Measurements from ENCODE around the gene SIPA1.

The SIPA1 gene, protein sequence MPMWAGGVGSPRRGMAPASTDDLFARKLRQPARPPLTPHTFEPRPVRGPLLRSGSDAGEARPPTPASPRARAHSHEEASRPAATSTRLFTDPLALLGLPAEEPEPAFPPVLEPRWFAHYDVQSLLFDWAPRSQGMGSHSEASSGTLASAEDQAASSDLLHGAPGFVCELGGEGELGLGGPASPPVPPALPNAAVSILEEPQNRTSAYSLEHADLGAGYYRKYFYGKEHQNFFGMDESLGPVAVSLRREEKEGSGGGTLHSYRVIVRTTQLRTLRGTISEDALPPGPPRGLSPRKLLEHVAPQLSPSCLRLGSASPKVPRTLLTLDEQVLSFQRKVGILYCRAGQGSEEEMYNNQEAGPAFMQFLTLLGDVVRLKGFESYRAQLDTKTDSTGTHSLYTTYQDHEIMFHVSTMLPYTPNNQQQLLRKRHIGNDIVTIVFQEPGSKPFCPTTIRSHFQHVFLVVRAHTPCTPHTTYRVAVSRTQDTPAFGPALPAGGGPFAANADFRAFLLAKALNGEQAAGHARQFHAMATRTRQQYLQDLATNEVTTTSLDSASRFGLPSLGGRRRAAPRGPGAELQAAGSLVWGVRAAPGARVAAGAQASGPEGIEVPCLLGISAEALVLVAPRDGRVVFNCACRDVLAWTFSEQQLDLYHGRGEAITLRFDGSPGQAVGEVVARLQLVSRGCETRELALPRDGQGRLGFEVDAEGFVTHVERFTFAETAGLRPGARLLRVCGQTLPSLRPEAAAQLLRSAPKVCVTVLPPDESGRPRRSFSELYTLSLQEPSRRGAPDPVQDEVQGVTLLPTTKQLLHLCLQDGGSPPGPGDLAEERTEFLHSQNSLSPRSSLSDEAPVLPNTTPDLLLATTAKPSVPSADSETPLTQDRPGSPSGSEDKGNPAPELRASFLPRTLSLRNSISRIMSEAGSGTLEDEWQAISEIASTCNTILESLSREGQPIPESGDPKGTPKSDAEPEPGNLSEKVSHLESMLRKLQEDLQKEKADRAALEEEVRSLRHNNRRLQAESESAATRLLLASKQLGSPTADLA
- total RNA-seq, result 26.6 to 96.1 (median 66.4) reads per million in 18 experiments

DNA sequence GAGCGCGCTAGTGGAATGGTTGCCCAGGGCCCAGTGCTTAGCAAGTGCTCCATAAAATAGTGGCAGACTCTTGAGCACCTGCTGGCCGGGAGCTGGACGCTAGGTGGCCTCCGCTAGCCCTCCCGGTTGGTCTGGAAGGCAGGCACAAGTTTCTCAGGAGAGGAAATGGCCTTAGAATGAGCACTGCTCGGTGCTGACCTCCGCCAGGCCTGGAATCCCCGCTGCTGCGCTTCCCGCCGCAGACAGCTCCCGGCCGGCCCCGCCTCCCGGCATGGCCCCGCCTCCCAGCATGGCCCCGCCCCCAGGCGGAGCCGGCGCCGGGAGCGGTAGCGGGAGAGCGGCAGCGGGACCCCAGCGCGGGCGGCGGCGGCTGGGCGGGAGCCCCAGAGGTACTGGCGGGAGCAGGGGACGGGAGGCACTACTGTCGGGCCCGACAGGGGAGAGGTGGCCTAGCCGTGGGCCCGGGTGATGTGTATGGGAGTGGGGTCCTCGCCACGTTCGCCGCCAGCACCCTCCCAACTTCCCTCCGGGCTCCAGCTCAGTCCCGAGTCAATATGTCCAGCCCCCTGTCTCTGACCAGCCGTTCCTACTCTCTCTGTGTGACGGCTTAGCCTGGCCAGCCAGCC lies at the start of gene SIPA1:
Gene SIPA1 (plus strand): TSS at position 308 of the 626 bp plus-strand sequence. CDS start 2,821 bp downstream, outside the sequence.
- peak; percentile 73 to 83 for DNase-seq

DNA sequence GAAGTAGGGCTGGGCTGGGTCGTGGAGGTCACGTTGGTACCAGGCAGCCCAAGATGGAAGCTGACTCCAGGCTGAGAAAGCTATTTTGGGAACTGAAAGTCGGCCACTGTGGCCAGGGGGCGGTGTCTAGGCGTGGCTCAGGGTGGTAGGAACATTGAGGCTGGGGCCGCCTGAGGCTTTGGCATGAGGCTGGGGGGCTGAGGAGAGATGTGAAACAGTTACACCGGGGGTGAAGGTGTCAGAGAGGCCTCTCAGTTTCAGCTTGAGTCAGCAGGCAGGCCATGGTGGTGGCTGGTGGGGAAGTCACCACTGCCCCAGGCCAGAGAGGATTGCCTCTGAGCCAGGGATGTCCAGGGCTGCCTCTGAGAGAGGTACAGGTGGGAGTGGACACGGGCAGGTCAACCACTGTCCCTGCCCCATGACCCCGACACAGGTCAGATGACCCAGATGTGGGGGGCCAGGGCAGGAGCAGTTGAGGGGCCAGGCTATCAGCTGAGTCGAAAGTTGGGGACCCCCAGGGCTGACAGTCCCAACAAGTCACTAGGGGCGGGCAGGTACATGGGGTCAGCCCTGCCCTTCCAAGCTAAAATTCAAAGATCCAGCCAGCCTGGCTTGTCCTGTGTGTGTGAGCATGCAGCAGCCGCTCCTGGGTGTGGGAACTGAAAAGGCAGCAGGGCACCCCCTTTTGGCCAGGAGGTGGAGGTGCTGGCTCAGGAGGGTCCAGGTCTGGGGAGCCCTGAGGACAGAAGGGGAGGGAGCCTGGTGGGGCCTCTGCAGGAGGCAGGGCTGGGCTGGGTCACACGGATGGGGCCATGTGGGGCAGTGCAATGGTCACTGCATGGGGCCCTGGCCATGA lies 49.5 kb upstream of the SIPA1 start:
- peak; percentile 71 to 77 for DNase-seq

DNA sequence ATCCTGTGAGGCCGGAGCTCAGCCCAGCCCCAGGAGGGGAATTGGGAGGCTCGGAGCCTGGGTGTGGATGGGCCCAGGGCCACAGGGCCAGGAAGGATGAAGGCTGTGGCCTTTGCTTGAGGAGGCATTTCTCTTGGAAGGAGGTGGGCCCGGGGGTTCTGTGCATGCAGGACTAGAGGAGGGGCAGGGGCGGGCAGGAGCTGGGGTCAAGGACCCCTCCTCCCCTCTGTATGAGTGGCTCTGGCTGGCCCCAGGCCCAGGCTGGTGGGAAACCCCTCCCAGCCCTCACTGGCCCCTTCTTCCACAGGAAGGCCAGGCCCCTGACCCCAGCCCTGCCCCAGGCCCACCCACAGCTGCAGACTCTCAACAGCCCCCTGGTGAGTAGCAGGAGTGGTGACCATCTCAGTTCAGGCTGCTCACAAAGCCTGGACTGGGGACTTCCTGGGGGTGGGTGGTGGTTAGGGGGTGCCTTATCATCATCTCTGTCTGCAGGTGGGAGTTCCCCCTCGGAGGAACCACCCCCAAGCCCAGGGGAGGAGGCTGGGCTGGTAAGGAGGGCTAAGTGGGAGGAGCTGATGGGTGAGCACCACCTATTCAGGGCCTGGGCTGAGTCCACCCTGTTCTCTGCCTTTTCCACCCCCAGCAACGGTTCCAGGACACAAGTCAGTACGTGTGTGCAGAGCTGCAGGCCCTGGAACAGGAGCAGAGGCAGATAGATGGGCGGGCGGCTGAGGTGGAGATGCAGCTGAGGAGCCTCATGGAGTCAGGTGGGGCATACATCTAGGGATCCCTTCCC lies 48.3 kb upstream of the SIPA1 start:
- no peak for DNase-seq

DNA sequence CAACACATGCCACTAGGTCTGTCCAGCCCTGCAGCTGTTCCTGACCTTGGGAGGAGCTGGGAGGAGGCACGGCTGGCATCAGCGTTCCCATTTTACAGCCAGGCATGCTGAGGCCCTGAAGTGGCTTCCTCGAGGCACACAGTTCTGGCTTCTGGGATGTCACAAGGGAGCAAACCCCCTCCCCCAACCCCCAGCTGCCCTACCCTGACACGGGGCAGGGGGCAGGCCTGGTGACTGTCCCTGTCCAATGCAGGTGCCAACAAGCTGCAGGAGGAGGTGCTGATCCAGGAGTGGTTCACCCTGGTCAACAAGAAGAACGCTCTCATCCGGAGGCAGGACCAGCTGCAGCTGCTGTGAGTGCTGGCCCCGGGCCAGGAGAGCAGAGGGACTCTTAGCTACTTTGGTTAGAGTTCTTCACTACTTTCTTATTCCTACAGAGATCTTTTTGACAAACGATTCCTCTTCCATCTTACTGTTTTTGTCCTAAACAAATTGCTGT lies 47.6 kb upstream of the SIPA1 start:
- DNase-seq, result no peak

DNA sequence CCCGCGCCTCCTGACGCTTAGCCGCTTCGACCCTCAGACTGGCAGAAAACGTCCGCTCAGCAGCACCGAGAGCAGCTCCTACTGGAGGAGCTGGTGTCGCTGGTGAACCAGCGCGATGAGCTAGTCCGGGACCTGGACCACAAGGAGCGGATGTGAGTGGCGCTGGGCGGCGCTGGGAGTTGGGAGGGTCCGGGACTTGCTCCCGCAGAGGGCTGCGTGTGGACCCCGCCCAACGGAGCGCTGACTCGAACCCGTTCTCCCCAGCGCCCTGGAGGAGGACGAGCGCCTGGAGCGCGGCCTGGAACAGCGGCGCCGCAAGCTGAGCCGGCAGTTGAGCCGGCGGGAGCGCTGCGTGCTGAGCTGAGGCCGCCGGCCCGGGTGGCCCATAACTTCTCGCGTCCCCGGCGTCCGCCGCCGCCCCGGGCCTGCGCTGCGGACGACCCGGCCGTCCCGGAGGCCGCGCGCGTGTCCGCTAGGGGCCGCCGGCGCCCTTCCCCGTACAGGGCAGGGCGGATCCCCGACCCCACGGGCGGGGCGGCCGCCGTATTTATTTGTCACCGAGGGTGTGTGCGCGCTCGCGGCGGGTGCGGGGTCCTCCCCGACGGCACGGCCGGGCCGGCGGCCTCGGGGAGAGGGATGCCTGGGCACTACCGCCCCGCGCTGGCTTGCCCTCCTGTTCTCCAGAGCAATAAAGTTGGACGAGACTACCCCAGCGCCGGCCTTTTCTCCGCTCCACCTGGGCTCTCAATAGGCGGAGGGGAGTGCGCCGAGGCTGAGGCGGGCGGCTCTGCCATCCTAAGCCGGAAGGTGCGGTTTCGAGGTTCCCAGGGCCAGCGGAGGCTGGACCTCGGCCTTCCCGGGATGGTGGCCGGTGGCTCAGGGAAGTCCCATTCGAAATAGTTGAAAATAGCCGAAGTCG lies 45.7 kb upstream of the SIPA1 start:
- no peak for DNase-seq

DNA sequence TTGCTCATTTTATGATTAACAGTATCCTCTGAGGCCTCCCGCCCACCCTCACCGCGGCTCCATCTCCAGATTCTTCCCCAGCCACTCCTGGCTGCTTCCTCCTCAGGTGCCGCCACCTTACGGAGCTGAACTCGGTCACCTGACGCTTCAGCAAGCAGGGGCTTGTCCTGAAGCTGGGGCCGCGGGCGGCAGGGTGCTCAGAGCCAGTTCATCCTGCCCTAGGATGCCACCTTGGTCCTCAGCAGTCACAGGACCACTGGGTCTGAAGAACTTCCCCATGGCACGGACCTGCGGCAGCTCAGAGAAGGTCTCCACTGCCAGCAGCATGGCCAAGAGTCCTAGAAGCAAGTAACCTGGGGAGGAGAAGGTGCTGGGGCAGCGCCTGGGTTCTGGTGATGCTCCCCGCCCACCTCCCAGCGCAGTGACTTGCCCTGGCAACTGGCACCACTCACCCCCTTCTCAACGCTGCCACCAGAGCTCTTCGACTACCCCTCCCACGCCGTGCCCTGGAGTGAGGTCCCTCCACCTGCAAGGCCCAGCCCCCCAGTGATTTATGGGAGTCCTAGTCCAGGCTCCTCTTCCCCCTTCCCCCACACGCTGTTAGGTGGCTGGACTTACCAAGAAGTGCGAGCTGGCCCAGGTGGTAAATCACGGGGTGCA lies 44.9 kb upstream of the SIPA1 start:
- DNase-seq, result no peak

DNA sequence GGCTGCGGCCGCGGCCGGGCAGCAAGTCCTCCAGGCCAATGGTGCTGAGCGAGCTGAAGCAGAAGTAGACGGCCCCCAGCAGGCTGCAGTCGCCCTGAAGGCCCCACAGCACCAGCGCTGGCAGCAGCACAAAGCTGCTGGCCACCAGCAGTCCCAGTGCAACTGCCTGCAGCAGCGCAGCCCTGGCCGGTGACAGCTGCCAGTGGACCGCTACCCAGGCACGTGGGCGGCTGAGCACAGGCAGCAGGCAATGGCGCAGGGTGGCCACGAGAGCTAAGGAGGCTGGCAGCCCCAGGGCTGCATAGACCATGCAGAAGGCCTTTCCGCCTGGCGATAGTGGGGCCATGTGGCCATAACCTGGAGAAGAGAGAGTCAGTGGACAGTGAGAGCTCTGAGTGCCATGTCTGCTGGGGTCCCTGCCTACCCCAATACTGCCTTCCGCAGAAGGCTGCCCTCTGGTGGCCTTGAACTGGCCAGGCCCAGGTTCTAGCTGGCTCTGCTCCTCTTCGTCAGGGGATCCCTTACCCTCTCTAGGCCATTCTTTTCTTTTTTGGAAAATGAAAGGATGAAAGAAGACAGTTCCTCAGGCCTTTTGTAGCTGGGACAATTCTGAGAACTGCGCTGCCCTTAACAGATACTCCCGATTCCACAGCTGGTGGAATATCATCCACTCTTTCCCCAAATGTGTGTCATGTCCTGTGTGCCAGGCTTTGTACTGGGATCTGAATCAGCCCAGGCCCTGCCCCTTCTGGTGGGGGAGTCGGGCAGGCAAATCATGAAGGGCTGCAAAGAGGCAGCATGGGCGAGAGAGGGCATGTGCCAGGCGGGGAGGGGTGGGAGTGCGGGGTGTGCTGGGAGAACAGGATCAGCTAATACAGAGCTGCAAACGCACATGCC lies 44.1 kb upstream of the SIPA1 start:
- DNase-seq, result peak; percentile 48 to 53

DNA sequence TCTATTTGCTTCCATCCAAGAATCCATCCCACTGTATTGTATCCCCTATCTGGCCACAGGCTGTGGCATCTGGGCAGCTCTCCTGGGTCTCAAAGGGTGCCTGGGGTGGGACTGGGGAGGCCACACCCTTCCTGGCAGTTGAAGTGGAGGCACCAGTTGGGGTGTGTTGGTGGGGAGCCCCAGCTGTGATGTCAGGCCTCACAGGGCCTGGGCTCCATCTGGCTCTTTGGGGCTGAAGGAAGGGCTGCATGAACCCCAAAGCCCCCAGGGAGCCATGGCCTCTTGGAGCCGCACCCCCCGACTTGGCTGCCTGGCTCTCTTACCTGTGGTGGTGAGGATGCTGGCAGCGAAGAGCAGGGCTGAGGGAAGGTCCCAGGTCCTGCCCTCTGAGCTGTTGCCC lies 42.8 kb upstream of the SIPA1 start:
- DNase-seq, result no peak

DNA sequence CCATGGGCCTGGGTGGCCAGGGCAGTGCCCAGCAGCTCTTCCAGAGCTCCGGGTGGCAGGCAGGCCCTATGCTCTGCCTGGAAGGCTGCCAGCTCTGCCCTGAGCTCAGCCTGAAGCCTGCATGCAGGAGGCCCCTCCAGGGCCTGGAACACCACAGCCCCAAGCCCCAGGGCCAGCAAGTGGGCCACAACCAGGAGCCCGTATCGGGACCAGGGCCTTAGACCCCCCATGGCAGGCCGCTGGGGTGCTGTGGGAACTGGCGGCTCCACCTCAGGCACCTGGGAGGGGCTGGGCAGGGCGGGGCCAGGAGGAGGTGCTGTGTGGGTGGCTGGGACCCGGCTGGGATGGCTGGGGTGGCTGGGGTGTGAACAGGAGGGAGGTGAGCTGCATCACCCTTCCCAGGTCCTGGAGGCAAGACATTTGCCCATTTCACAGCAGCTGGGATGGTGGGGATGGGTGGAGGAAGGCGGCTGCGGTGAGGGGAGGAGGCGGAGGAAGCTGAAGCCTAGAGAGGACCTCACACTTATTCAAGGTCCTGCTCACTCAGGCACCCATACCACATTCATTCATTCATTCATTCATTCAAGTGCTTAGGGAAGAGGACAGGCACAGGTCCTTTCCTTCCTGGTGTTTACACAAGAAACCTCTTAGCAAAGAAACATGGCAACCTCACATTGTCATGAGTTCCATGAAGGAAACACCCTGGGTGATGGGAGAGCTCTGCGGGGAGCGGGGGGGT lies 42.2 kb upstream of the SIPA1 start, which contains the start of gene KCNK7:
Gene KCNK7 (minus strand): TSS at position 258 of the 739 bp plus-strand sequence. CDS start 28 bp downstream, at position 230.
- DNase-seq, result no peak

DNA sequence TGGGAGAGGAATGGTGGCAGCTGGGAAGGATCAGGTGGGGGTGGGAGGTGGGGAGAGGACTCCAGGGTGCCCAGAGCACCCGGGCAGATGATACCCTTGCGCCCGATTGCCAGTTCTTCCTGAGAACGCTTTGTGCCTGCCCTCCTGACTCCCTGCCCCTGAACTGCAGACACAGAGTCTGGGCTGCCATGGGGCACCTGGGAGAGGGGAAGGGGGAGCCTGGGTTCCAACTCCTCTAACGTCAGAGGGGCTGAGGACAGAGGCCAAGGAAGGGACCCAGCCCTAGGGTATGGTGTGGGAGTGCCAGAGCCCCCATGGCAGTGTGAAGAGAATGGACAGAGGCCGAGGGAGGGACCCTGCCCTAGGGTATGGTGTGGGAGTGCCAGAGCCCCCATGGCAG lies 41.4 kb upstream of the SIPA1 start:
- no peak for DNase-seq

DNA sequence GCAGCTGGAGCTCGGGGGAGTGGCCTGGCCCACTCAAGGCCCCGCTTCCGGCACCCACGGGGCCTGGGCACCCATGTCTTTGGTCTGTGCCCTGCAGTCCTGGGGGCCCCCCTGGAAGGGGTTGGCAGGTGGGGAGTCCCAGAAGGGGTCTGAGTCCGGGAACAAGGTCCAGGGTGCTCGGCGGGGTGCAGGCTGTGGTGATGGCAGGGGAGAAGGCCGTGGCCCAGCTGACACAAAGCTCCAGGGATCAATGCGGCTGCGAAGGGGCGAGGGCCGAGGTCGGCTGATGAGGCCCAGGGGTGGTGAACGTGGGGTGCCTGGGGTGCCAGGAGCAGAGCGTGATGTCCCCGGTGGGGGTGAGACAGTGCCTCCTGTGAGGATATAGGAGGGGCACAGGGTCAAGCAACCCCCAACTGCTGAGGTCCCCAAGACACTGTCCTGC lies 39.6 kb upstream of the SIPA1 start:
- no peak for DNase-seq

DNA sequence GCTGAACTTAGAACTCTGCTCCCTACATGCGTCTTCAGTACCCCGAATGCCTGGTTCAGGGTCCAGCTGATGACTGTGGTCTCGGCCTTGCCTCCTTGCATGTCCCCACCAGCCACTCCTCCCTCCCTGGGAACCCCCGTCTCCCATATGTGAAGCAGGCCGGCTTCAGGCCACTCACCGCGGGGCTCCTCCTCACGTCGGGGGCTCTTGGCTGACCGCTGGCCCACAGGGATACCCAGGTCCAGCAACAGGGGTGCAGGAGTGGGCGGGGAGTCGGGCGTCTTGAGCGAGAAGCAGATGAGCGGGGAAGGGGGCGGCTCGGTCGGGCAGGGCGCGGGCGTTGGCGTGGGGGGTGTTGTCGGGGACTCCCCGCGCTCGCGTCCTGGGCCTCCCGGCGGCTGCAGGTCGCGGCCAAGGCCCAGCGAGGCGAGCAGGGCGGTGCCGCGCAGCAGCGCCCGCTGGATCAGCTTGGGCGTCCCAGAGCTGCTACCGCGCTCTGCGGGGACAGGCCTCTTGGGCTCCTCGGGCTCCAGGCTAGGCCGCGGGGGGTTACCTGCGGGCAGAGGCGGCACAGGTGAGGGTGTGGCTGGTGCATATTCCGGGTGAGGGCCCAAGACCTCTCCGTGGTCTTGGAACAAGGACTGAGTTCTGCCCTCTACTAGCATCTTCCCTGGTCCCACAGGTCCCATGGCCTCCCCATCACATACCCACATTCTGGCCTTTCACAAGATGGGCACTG lies 38.5 kb upstream of the SIPA1 start:
- no peak for DNase-seq

DNA sequence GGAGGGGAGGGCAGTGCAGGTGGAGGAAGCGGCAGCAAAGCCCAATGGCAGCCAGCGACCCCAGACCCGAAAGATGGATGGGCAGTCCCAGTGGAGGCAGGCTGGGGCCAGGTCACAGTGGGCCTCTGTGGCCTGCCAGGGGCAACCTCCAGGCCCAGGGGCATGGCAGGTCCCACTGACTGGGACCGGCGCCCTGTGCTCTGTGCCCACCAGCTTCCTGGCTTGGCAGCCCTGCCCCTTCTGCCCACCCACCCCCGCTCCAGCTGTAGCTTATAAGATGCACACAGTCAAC lies 38.0 kb upstream of the SIPA1 start:
- DNase-seq, result no peak

DNA sequence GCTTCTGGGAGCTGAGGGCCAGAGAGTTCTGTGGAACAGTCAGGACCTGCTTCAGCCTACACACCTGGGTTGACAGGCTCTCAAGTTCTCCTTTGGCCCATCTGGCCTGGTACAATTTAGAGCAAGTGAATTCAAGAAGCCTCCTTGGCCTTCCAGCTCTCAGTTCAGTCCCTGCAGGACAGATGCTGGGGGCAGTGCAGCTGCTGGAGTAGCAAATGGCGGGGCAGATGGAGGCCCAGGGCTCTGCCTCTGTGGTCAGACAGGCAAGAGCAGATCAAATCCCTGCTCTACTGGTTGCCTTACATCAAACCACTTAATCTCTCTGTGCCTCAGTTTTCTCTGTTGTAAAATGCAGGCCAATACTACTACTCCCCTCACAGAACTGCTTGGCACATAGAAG lies 33.6 kb upstream of the SIPA1 start:
- no peak for DNase-seq

DNA sequence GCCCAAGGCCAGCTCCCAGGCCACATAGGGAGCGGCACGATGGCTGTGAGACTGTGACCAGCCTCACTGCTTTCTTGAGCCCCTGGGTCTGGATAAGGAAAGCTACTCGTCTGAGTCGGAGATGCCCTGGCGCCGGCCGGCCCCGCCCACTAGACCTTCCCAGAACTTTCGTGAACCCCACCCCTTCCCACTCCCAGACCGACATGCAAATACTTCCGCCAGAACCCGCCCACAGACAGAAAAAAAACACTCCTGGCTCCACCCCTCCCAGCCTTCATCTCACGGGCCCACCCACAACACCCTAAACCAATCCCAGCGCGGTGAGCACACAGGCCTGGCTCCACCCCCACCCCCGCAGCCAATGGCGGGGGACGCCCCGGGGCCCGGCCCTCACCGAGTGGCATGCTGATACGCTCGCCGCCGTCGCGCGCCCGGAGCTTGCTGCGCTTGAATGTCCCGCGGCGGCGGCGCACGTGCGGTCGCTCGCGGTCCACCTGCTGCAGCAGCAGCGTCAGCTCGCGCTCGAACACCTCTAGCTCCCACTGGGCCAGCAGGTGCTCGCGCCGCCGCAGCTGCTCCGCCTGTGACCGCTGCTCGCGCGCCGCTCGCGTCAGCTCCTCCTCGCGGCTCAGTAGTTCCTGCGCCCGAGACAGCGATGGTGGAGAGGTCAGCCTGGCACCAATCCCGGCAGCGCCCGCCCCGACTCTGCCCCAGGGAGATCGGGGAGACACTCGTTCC lies 30.9 kb upstream of the SIPA1 start:
- peak; percentile 20 to 38 for DNase-seq
